ENCODE measurements around the gene TEX261. TPM values are rescaled to one million over a fixed set of nuclear protein-coding genes. Genes with fewer than 3 reads are reported as not detected.
A peak's percentile ranks its signal among the peaks of the same experiment; 100 is the strongest.
"Not testable (repeated sequence)": the region's sequence is repeated elsewhere in the genome, so short reads cannot be mapped to it uniquely, and the experiment has no call there.

The TEX261 gene
- 10 to 100 TPM; 78.6 to 89.6 (median 79.5) TPM for total RNA-seq

- H3K4me1 Mint-ChIP-seq (ENCODE audit: low read depth), result peaks cover 27% of the 10 kb centered on the region
- no peaks in the 10 kb centered on the region for H3K9me3 Mint-ChIP-seq
- peak within 1 kb of the TSS; percentile 99 for H3K4me3 Mint-ChIP-seq
- peak; percentile 99 for ATAC-seq
- H3K27me3 Mint-ChIP-seq (ENCODE audit: low read depth), result no peaks in the 10 kb centered on the region
- peak; percentile 86 for DNase-seq
- peaks cover 8% of the 10 kb centered on the region for H3K36me3 Mint-ChIP-seq (ENCODE audit: insufficient read depth)
These were observed at the start of gene TEX261 for GRCh38 chr2:70994699-70995425. Gene TEX261 (minus strand): TSS chr2:70994873. CDS start chr2:70994757, 116 bp downstream.

- no peak overlapping the region for H3K4me3 Mint-ChIP-seq
- no peaks in the 10 kb centered on the region for H3K9me3 Mint-ChIP-seq
- ATAC-seq (no peak), DNase-seq (no peak)
- no peaks in the 10 kb centered on the region for H3K4me1 Mint-ChIP-seq (ENCODE audit: low read depth)
- peaks cover 4% of the 10 kb centered on the region for H3K27me3 Mint-ChIP-seq (ENCODE audit: low read depth)
- no peaks in the 10 kb centered on the region for H3K36me3 Mint-ChIP-seq (ENCODE audit: insufficient read depth)
These were observed 49.1 kb upstream of the TEX261 start for GRCh38 chr2:71043531-71044407.

GRCh38 chr2:71042287-71042686 is 47.6 kb upstream of the TEX261 start:
- DNase-seq, result no peak
- Mint-ChIP-seq H3K9me3 (no peaks in the 10 kb centered on the region), H3K27me3 (ENCODE audit: low read depth) (peaks cover 4% of the 10 kb centered on the region), H3K4me1 (ENCODE audit: low read depth) (no peaks in the 10 kb centered on the region), H3K4me3 (no peak overlapping the region), H3K36me3 (ENCODE audit: insufficient read depth) (no peaks in the 10 kb centered on the region)
- ATAC-seq, result no peak

GRCh38 chr2:71036296-71036695 is 41.6 kb upstream of the TEX261 start:
- not testable (repeated sequence) for H3K9me3 Mint-ChIP-seq; DNase-seq; H3K4me1 Mint-ChIP-seq (ENCODE audit: low read depth); ATAC-seq; H3K4me3 Mint-ChIP-seq; H3K36me3 Mint-ChIP-seq (ENCODE audit: insufficient read depth)
- H3K27me3 Mint-ChIP-seq (ENCODE audit: low read depth), result peaks cover 16% of the 10 kb centered on the region

- DNase-seq, result peak; percentile 69
- peaks cover 13% of the 10 kb centered on the region for H3K4me1 Mint-ChIP-seq (ENCODE audit: low read depth)
- not testable (repeated sequence) for H3K27me3 Mint-ChIP-seq (ENCODE audit: low read depth); H3K4me3 Mint-ChIP-seq; ATAC-seq; H3K9me3 Mint-ChIP-seq; H3K36me3 Mint-ChIP-seq (ENCODE audit: insufficient read depth)
These were observed 29.0 kb upstream of the TEX261 start for GRCh38 chr2:71023553-71024243.

- H3K27me3 Mint-ChIP-seq (ENCODE audit: low read depth); H3K36me3 Mint-ChIP-seq (ENCODE audit: insufficient read depth); ATAC-seq; H3K9me3 Mint-ChIP-seq; H3K4me3 Mint-ChIP-seq; DNase-seq: not testable (repeated sequence)
- H3K4me1 Mint-ChIP-seq (ENCODE audit: low read depth), result peaks cover 13% of the 10 kb centered on the region
These were observed 26.7 kb upstream of the TEX261 start for GRCh38 chr2:71021394-71021793.

- not testable (repeated sequence) for H3K9me3 Mint-ChIP-seq; H3K27me3 Mint-ChIP-seq (ENCODE audit: low read depth); H3K4me3 Mint-ChIP-seq; H3K36me3 Mint-ChIP-seq (ENCODE audit: insufficient read depth); ATAC-seq; DNase-seq
- peaks cover 13% of the 10 kb centered on the region for H3K4me1 Mint-ChIP-seq (ENCODE audit: low read depth)
These were observed 25.3 kb upstream of the TEX261 start for GRCh38 chr2:71019989-71020388.

GRCh38 chr2:71018625-71019024 is 24.0 kb upstream of the TEX261 start:
- Mint-ChIP-seq H3K9me3 (no peaks in the 10 kb centered on the region), H3K4me1 (ENCODE audit: low read depth) (peaks cover 7% of the 10 kb centered on the region), H3K4me3 (no peak overlapping the region), H3K36me3 (ENCODE audit: insufficient read depth) (no peaks in the 10 kb centered on the region), H3K27me3 (ENCODE audit: low read depth) (peaks cover 3% of the 10 kb centered on the region)
- DNase-seq (no peak), ATAC-seq (no peak)

- H3K36me3 Mint-ChIP-seq (ENCODE audit: insufficient read depth); DNase-seq; H3K4me1 Mint-ChIP-seq (ENCODE audit: low read depth); ATAC-seq; H3K9me3 Mint-ChIP-seq; H3K4me3 Mint-ChIP-seq: not testable (repeated sequence)
- peaks cover 37% of the 10 kb centered on the region for H3K27me3 Mint-ChIP-seq (ENCODE audit: low read depth)
These were observed 17.1 kb upstream of the TEX261 start for GRCh38 chr2:71011786-71012185.

- no peaks in the 10 kb centered on the region for H3K9me3 Mint-ChIP-seq
- H3K4me1 Mint-ChIP-seq (ENCODE audit: low read depth), result no peaks in the 10 kb centered on the region
- ATAC-seq, result no peak
- H3K4me3 Mint-ChIP-seq, result no peak overlapping the region
- no peak for DNase-seq
- H3K36me3 Mint-ChIP-seq (ENCODE audit: insufficient read depth), result no peaks in the 10 kb centered on the region
- peaks cover 40% of the 10 kb centered on the region for H3K27me3 Mint-ChIP-seq (ENCODE audit: low read depth)
These were observed 13.7 kb upstream of the TEX261 start for GRCh38 chr2:71008342-71008741.

- peaks cover 35% of the 10 kb centered on the region for H3K27me3 Mint-ChIP-seq (ENCODE audit: low read depth)
- no peak for DNase-seq
- H3K9me3 Mint-ChIP-seq, result no peaks in the 10 kb centered on the region
- ATAC-seq, result no peak
- H3K4me3 Mint-ChIP-seq, result no peak overlapping the region
- H3K4me1 Mint-ChIP-seq (ENCODE audit: low read depth), result no peaks in the 10 kb centered on the region
- no peaks in the 10 kb centered on the region for H3K36me3 Mint-ChIP-seq (ENCODE audit: insufficient read depth)
These were observed 12.5 kb upstream of the TEX261 start for GRCh38 chr2:71006955-71007799.

- Mint-ChIP-seq H3K27me3 (ENCODE audit: low read depth) (peaks cover 29% of the 10 kb centered on the region), H3K4me1 (ENCODE audit: low read depth) (no peaks in the 10 kb centered on the region), H3K4me3 (no peak overlapping the region), H3K36me3 (ENCODE audit: insufficient read depth) (no peaks in the 10 kb centered on the region), H3K9me3 (no peaks in the 10 kb centered on the region)
- peak in 1 of 2 donors; percentile 30 for ATAC-seq
- DNase-seq, result no peak
These were observed 11.7 kb upstream of the TEX261 start for GRCh38 chr2:71006323-71006722.

GRCh38 chr2:71005271-71006202 is 10.9 kb upstream of the TEX261 start:
- H3K9me3 Mint-ChIP-seq, result no peaks in the 10 kb centered on the region
- no peak overlapping the region for H3K4me3 Mint-ChIP-seq
- H3K4me1 Mint-ChIP-seq (ENCODE audit: low read depth), result peaks cover 6% of the 10 kb centered on the region
- DNase-seq, result no peak
- H3K27me3 Mint-ChIP-seq (ENCODE audit: low read depth), result peaks cover 27% of the 10 kb centered on the region
- ATAC-seq, result no peak
- H3K36me3 Mint-ChIP-seq (ENCODE audit: insufficient read depth), result no peaks in the 10 kb centered on the region

Measured in activated T-cell treated with anti-CD3 and anti-CD28 coated beads, Interleukin-2, amount 50 U/mL, for 4 hours (primary cell).